Activated naive CD8-positive, alpha-beta T cell treated with anti-CD3 and anti-CD28 coated beads, Interleukin-2, amount 50 U/mL, for 24 hours (primary cell): ENCODE data around the gene RPS6KC1.

ENCODE experiments used
- ATAC-seq: fragments of 150-1000 bp; cut with Tn5 transposase; one replicate; pipeline ENCODE4 v1.10.0; 2021
- DNase-seq: peaks from one replicate; pipeline ENCODE4 v3.0.0; 2021
- H3K27ac Mint-ChIP-seq: one replicate; pipeline ENCODE4 v1.8.0; 2021; ENCODE audit warnings: mild to moderate bottlenecking, mixed read lengths
- H3K27me3 Mint-ChIP-seq: one replicate; pipeline ENCODE4 v1.8.0; 2021; ENCODE audit warnings: mixed read lengths
- H3K36me3 Mint-ChIP-seq: one replicate; pipeline ENCODE4 v1.8.0; 2021; ENCODE audit warnings: low read depth, mixed read lengths
- H3K4me1 Mint-ChIP-seq: one replicate; pipeline ENCODE4 v1.8.0; 2021; ENCODE audit warnings: mixed read lengths
- H3K4me3 Mint-ChIP-seq: one replicate; pipeline ENCODE4 v1.8.0; 2021; ENCODE audit warnings: mild to moderate bottlenecking, moderate library complexity, mixed read lengths
- H3K9me3 Mint-ChIP-seq: one replicate; pipeline ENCODE4 v1.8.0; 2021; ENCODE audit warnings: mixed read lengths

Gene RPS6KC1

DNA sequence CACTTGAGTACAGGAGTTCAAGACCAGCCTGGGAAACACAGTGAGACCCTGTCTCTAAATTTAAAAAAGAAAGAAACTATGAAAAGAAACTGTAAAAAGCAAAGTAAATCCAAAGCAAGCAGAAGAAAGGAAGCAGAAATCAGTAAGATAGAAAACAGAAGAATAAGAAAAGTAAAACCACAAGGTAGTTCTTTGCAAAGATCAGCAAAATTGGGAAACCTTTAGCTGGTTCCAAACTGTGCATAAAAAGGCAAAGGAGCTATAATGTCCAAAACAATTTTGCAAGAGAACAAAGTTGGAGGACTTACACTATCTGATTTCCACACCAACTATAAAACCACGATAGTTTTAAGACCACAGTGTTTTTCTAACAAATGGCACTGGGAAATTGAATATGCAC lies 218.8 kb downstream of the RPS6KC1 start:
- H3K27ac Mint-ChIP-seq = no peak overlapping the region
- no peak for ATAC-seq
- no peak overlapping the region for H3K4me3 Mint-ChIP-seq

DNA sequence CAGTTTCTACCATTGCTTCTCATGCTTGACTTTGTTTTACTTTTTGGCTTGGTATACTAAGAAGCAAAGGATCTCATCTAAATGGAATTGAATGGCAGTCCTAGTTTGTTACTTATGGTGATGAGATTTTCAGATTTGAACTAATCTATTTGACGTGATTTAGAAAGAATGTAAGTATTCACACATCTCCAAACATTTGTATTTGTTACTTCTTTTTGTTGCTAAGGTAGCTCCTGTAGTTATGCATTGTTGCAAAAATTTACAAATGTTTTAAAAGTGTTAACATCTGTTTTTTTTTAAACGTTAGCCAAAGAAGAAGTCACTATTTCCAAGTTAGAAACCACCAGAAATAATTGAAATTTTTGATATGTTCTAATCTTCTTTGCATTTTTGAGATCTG lies 222.5 kb downstream of the RPS6KC1 start:
- no peaks in the 10 kb centered on the region for H3K9me3 Mint-ChIP-seq
- no peak overlapping the region for H3K4me3 Mint-ChIP-seq
- no peak overlapping the region for H3K27ac Mint-ChIP-seq
- no peak for DNase-seq
- no peak for ATAC-seq
- no peaks in the 10 kb centered on the region for H3K4me1 Mint-ChIP-seq
- no peaks in the 10 kb centered on the region for H3K27me3 Mint-ChIP-seq
- H3K36me3 Mint-ChIP-seq = peaks cover 29% of the 10 kb centered on the region

More for the DNA sequence above, 218.8 kb downstream of the RPS6KC1 start:
- H3K27me3 Mint-ChIP-seq = no peaks in the 10 kb centered on the region
- peaks cover 58% of the 10 kb centered on the region for H3K36me3 Mint-ChIP-seq
- no peak for DNase-seq
- H3K9me3 Mint-ChIP-seq = peaks cover 14% of the 10 kb centered on the region
- H3K4me1 Mint-ChIP-seq = no peaks in the 10 kb centered on the region

DNA sequence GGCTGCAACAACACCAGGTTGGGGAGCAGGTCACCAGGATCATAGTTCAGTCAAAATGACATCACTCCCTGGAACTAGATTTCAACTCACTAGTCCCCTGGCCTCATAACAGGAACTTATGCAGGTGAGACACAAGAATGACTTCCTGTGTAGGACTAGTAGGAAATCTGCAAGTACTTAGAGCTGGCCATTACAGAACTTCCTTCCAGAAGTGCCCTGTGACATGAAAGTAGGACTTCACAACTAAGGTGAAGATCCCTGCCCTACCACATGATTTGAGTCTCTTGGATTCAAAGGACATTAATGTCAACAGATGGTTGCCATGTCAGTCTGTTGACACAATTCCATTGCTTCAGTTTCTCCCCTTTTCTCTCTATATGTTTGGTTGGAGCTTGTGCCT lies 223.1 kb downstream of the RPS6KC1 start:
- Mint-ChIP-seq H3K4me3 (no peak overlapping the region), H3K27me3 (no peaks in the 10 kb centered on the region), H3K36me3 (peaks cover 27% of the 10 kb centered on the region), H3K4me1 (no peaks in the 10 kb centered on the region), H3K27ac (no peak overlapping the region), H3K9me3 (no peaks in the 10 kb centered on the region)
- no peak for ATAC-seq
- no peak for DNase-seq

DNA sequence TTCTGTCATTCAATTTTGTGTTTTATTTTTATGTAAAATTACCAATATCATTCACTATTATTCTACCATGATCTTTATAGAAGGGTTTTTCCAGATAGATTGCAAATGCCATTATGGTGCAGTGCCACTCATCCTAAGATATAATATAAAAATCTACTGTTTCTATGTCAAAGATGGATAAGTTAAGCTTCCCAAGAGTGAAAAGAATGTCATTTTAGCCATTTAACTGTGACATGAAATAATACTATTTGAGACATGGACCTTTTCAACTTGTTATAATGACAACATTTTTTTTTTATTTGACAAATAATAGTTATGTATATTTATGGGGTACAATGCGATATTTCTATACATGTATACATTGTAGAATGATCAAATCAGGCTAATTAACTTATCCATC lies 224.3 kb downstream of the RPS6KC1 start:
- DNase-seq (no peak), ATAC-seq (no peak)
- H3K9me3 Mint-ChIP-seq = no peaks in the 10 kb centered on the region
- no peaks in the 10 kb centered on the region for H3K4me1 Mint-ChIP-seq
- no peak overlapping the region for H3K4me3 Mint-ChIP-seq
- H3K27ac Mint-ChIP-seq = no peak overlapping the region
- H3K27me3 Mint-ChIP-seq = no peaks in the 10 kb centered on the region
- peaks cover 24% of the 10 kb centered on the region for H3K36me3 Mint-ChIP-seq

DNA sequence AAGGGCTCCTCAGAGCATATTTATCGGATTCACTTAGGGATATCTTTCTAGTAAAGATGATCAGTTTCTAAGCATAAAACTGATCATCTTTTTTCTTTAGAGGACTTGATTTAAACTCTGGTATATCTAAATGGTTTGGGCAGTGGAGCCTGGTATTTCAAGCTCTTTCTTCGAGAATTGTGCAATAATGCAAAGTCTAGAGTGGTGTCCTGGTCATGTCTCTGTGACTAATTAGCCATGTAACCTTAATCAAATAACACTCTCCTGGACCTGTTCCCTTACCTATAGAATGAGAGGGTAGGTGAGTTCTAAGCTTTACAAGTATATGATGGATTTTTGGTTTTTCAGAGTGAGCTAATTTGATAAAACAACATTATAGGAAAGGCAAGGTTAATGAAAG lies 225.2 kb downstream of the RPS6KC1 start:
- ATAC-seq (no peak), DNase-seq (no peak)
- Mint-ChIP-seq H3K27ac (no peak overlapping the region), H3K9me3 (no peaks in the 10 kb centered on the region), H3K36me3 (peaks cover 22% of the 10 kb centered on the region), H3K4me1 (no peaks in the 10 kb centered on the region), H3K27me3 (no peaks in the 10 kb centered on the region), H3K4me3 (no peak overlapping the region)

DNA sequence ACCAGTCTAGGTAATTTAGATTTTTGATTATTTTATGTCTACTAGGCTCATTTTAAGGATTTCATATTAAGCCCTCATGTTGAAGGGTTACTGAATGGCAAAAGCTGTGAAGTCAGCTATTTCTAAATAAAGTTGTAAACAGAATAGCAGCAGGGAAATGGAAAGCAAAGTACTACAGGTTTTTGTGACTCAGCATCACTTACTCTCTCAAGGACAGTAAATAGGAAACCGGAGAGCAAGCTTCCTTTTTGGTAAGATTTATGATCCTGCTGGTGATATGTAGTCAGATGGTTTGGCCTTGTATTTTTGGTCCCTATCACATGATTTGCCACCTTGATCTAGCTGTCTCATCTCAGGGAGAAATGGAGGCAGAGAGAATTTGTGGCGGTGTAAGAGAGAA lies 226.0 kb downstream of the RPS6KC1 start:
- Mint-ChIP-seq H3K9me3 (no peaks in the 10 kb centered on the region), H3K27ac (no peak overlapping the region), H3K36me3 (peaks cover 21% of the 10 kb centered on the region), H3K27me3 (no peaks in the 10 kb centered on the region), H3K4me3 (no peak overlapping the region), H3K4me1 (no peaks in the 10 kb centered on the region)
- no peak for DNase-seq
- no peak for ATAC-seq

DNA sequence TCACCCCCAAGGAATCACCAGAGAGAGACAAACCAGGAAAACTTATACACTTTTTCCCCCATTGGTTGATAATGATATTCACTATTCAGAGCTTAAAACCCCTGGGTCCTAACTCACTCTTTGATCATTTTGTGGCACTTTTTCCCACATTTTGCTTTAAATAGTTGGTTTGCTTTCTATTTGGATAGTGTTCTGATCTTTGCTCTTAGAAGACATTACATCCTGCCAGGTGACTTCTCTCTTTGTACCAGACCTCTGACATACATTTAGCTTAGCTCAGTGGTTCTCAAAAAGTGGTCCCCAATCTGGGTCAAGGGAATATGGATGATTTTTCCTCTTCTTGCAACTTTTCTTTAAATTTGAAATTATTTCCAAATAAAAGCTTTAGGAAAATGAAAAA lies 228.4 kb downstream of the RPS6KC1 start:
- Mint-ChIP-seq H3K4me3 (no peak overlapping the region), H3K4me1 (no peaks in the 10 kb centered on the region), H3K27me3 (no peaks in the 10 kb centered on the region), H3K9me3 (peaks cover 9% of the 10 kb centered on the region), H3K36me3 (peaks cover 7% of the 10 kb centered on the region), H3K27ac (no peak overlapping the region)
- no peak for ATAC-seq
- no peak for DNase-seq

DNA sequence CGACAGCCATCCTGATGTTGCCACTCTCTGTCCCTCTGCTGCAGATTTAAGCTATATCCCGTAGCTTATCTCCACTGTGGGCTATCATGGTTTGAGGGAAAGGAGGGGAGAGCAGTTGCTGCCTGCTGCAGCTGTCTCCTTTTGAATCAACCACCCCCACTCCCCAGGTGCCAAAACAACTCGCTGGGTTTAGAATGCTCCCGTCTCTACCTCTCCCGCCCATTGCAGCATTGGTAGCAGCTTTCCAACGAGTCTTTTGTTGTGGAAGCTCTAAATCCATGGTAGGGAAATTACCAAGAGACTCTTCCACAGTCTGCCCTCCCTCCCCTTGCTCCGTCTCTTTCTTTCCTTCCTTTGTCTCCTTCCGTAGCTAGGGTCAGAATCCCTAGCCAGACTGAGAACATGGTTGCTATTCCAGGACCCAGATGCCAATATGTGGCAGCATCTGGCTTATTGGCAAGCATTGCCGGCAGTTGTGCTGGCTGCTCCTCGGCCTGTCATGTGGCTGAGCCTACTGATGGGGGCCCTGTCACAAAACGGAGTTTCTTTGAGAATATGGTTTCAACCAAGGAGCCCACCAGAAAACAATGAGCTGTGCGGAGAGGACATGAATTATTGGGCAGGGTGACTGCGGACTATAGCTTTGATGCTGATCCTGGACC lies 230.7 kb downstream of the RPS6KC1 start:
- Mint-ChIP-seq H3K27me3 (no peaks in the 10 kb centered on the region), H3K27ac (no peak overlapping the region), H3K4me3 (no peak overlapping the region), H3K9me3 (peaks cover 9% of the 10 kb centered on the region), H3K4me1 (no peaks in the 10 kb centered on the region), H3K36me3 (peaks cover 4% of the 10 kb centered on the region)
- no peak for ATAC-seq
- DNase-seq = no peak

DNA sequence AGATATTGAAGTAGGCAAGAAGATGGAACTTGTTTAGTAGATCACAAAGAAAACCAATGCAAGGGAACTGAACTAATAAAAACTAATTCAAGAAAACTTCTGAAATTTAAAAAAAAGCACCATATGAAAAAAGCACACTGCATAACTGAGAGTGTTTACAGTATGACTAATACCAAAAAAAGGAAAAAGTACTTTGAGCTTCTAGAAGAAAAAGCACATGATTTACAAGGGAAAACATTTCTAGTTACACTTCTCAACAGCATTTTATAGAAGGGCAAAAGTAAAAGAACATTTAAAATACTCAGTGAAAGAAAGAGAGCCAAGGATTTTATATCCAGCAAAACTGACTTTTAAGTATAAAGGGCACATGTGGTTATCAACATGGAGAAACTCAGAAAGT lies 233.6 kb downstream of the RPS6KC1 start:
- Mint-ChIP-seq H3K4me1 (no peaks in the 10 kb centered on the region), H3K9me3 (peaks cover 9% of the 10 kb centered on the region), H3K4me3 (no peak overlapping the region), H3K27ac (no peak overlapping the region), H3K36me3 (peaks cover 4% of the 10 kb centered on the region), H3K27me3 (no peaks in the 10 kb centered on the region)
- no peak for DNase-seq
- no peak for ATAC-seq

DNA sequence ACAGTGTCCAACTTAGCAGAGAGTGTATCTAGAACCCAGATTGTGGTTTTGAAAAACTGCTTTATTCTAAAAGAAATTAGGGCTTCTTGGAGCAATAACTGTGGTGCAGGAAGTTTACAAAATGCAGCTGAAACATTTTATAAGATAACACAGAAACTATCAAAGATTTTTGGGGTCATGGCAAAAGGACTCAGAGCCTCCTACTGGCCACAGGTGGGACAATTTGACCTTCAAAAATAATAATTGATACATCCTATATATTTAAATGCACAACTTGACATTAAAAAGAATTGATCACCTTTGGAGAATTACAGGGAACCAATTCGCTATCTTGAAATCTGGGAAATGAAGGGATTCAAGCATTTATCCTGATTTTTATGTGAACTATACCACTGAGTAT lies 235.2 kb downstream of the RPS6KC1 start:
- no peaks in the 10 kb centered on the region for H3K27me3 Mint-ChIP-seq
- no peaks in the 10 kb centered on the region for H3K4me1 Mint-ChIP-seq
- H3K9me3 Mint-ChIP-seq = peaks cover 9% of the 10 kb centered on the region
- no peak overlapping the region for H3K4me3 Mint-ChIP-seq
- ATAC-seq (no peak), DNase-seq (no peak)
- H3K27ac Mint-ChIP-seq = no peak overlapping the region
- H3K36me3 Mint-ChIP-seq = peaks cover 4% of the 10 kb centered on the region

DNA sequence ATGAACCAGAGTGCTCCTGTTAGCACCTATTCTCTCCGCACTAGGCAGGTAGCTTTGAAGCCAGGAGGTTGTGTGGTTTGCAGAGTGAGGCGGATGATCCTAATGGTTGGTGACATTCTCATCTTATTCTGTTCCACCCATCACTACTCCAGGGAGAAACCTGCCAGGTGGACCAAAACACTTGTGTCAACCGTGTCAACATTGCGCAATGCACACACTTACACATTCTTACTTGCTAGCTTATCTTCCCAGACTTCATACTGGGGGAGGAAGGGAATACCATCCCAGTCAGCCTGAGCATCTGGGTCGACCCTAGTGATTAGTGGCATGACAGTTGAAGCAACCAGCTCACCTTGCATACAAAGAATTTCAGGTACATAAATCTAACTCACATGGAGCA lies 236.9 kb downstream of the RPS6KC1 start:
- no peak overlapping the region for H3K27ac Mint-ChIP-seq
- DNase-seq (no peak), ATAC-seq (no peak)
- H3K36me3 Mint-ChIP-seq = peaks cover 4% of the 10 kb centered on the region
- no peaks in the 10 kb centered on the region for H3K27me3 Mint-ChIP-seq
- H3K4me1 Mint-ChIP-seq = no peaks in the 10 kb centered on the region
- no peak overlapping the region for H3K4me3 Mint-ChIP-seq
- H3K9me3 Mint-ChIP-seq = peaks cover 9% of the 10 kb centered on the region

DNA sequence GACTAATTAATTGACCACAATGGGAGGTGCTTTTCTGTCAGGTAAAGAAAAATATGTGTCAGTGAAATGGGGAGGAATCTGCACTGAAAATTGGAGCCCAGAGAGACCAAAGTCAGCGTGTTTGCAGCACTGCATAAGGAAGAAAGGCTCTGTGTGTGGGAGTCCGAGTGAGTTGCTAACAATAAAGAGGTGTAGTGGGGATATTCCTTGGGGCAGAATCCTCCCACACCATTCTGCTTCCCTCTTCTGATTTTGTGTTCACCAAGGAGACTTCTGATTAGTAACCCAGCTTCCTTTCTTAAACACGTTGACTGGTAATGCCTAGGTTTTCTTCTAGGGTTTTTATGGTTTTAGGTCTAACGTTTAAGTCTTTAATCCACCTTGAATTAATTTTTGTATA lies 240.5 kb downstream of the RPS6KC1 start:
- no peak for DNase-seq

DNA sequence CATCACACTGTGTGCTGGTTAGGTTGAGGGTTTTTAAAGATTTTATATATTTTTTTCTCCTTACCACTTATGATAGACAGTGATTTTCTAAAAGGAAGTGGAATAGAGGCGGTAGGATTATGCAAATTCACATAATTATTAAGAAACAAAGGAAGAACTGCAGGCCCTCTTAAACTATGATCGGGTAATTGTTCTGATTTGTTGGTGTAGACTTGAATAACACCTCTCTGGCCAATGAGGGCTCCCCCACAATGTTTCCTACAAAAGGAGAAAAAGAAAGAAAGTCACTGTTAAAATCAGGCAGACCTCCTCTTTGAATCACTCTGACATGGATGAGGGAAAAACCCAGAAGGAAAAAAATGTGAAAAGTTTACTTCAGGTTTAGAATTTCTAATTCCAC lies 241.6 kb downstream of the RPS6KC1 start:
- no peak overlapping the region for H3K4me3 Mint-ChIP-seq
- ATAC-seq (no peak), DNase-seq (no peak)
- no peaks in the 10 kb centered on the region for H3K27me3 Mint-ChIP-seq
- no peaks in the 10 kb centered on the region for H3K4me1 Mint-ChIP-seq
- no peak overlapping the region for H3K27ac Mint-ChIP-seq
- H3K9me3 Mint-ChIP-seq = peaks cover 17% of the 10 kb centered on the region
- H3K36me3 Mint-ChIP-seq = peaks cover 2% of the 10 kb centered on the region

More for the DNA sequence above, 240.5 kb downstream of the RPS6KC1 start:
- H3K27ac Mint-ChIP-seq = no peak overlapping the region
- no peaks in the 10 kb centered on the region for H3K4me1 Mint-ChIP-seq
- no peak overlapping the region for H3K4me3 Mint-ChIP-seq
- no peaks in the 10 kb centered on the region for H3K27me3 Mint-ChIP-seq
- peaks cover 2% of the 10 kb centered on the region for H3K36me3 Mint-ChIP-seq
- no peak for ATAC-seq
- peaks cover 15% of the 10 kb centered on the region for H3K9me3 Mint-ChIP-seq

DNA sequence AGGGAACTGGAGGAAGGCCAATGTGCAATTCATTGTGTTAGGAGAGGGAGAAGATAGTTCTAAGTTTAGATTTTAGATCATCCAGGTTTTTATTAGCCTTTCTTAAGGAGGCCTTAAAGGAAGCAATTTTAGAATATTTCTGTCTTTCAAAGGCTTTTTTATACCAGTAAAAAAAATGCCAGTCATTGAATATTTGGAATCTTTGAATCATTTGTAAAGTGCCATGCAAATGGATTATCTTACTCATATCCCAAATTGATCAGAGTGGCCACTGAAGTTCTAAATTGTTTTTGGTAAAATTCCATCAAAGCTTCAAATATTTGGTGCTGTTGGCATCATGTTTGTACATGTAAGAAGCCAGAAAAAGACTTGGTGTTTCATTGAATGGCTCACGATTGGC lies 244.8 kb downstream of the RPS6KC1 start:
- peaks cover 21% of the 10 kb centered on the region for H3K9me3 Mint-ChIP-seq
- H3K4me1 Mint-ChIP-seq = no peaks in the 10 kb centered on the region
- H3K36me3 Mint-ChIP-seq = peaks cover 5% of the 10 kb centered on the region
- no peak overlapping the region for H3K27ac Mint-ChIP-seq
- no peak overlapping the region for H3K4me3 Mint-ChIP-seq
- DNase-seq = no peak
- no peak for ATAC-seq
- no peaks in the 10 kb centered on the region for H3K27me3 Mint-ChIP-seq

DNA sequence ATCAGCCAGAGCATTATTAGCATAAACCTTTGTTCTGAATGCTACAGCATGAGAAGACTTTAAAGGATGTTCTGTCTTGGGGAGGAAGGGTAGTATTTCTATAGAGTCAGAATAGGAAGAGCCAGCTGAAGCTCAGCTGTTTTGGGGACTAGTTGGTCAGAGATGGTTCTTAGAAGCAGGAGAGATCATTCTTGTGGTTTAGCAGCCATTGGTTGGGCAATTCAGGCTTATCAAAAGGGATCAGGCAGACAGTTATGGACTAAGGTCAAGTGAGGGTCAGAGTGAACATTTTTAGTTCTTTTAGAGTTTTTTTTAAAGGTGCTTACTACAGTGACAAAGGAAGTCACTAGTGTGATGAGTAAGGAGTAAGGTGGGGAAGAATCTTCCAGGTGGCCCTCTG lies 245.5 kb downstream of the RPS6KC1 start:
- Mint-ChIP-seq H3K36me3 (peaks cover 5% of the 10 kb centered on the region), H3K9me3 (peaks cover 21% of the 10 kb centered on the region), H3K4me1 (no peaks in the 10 kb centered on the region), H3K4me3 (no peak overlapping the region), H3K27me3 (no peaks in the 10 kb centered on the region), H3K27ac (no peak overlapping the region)
- no peak for ATAC-seq
- DNase-seq = no peak

DNA sequence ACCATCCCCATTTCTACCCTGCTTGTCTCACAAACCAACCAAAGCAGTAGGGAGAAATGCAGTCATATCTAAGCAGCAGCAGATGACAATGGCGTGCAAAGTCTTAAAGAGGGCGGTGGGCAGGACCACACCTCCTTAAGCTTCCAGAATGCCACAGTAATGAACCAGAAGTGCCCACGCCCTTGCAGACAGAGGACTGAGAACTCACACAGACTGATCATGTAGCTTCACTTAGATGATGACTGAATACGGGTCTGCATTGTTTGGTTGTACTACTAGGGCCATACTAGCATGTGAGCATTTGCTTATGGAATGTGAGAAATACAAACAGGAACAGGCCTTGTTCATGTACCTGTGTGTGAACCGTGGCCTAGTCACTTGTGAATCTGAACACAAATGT lies 246.0 kb downstream of the RPS6KC1 start:
- H3K9me3 Mint-ChIP-seq = peaks cover 21% of the 10 kb centered on the region
- H3K4me1 Mint-ChIP-seq = no peaks in the 10 kb centered on the region
- H3K36me3 Mint-ChIP-seq = peaks cover 5% of the 10 kb centered on the region
- no peaks in the 10 kb centered on the region for H3K27me3 Mint-ChIP-seq
- DNase-seq (no peak), ATAC-seq (no peak)
- no peak overlapping the region for H3K4me3 Mint-ChIP-seq
- no peak overlapping the region for H3K27ac Mint-ChIP-seq
